22Rv1 (cell line): Measurements from ENCODE around the gene PLA2G5.

Experiments
- CTCF ChIP-seq: fragments of 450-650 bp; IDR thresholded peaks from 2 replicates; pipeline ENCODE4 v1.5.1; 2017; ENCODE audit warnings: mild to moderate bottlenecking
- ZFX ChIP-seq: fragments of 450-650 bp; IDR thresholded peaks from 2 replicates; pipeline ENCODE4 v1.6.1; 2017; ENCODE audit warnings: antibody characterized with exemption, borderline replicate concordance

- no peak for TF ChIP-seq CTCF
- TF ChIP-seq ZFX, result no peak
Measured at GRCh38 chr1:20138961-20139550, 69.1 kb downstream of the PLA2G5 start, which contains the start of gene PLA2G2F.
